HTERT RPE-1 (cell line): ENCODE measurements around the gene PLXDC1.

Experiments
- in situ Hi-C: fragments of 300-500 bp; cut with MboI; formaldehyde crosslinking; loops from 4 replicates; pipeline ENCODE4 v1.14.3; 2020; ENCODE audit warnings: low sequenced_read_pairs

PLXDC1 gene

GRCh38 chr17:39158623-39159022 lies 7.2 kb upstream of the PLXDC1 start:
- in situ Hi-C loops: no loop called here

- in situ Hi-C loops: no loop called here
These were observed 5.1 kb upstream of the PLXDC1 start for GRCh38 chr17:39156491-39156890.

GRCh38 chr17:39155654-39156053 lies 4.2 kb upstream of the PLXDC1 start:
- in situ Hi-C loops: no loop called here

GRCh38 chr17:39153599-39154051 lies 2.2 kb upstream of the PLXDC1 start:
- in situ Hi-C loops: no loop called here

GRCh38 chr17:39151943-39152818 lies 744 bp upstream of the PLXDC1 start:
- in situ Hi-C loops: no loop called here

GRCh38 chr17:39150795-39151149 lies 665 bp downstream of the PLXDC1 start:
- in situ Hi-C loops: no loop called here

GRCh38 chr17:39150104-39150634 lies 1.3 kb downstream of the PLXDC1 start:
- in situ Hi-C loops: no loop called here

- in situ Hi-C loops: no loop called here
These were observed 3.9 kb downstream of the PLXDC1 start for GRCh38 chr17:39147221-39148185.

GRCh38 chr17:39146273-39146672 lies 5.2 kb downstream of the PLXDC1 start:
- in situ Hi-C loops: no loop called here

GRCh38 chr17:39145143-39145542 lies 6.3 kb downstream of the PLXDC1 start:
- in situ Hi-C loops: no loop called here

- in situ Hi-C loops: no loop called here
These were observed 7.0 kb downstream of the PLXDC1 start for GRCh38 chr17:39144416-39144840.

GRCh38 chr17:39143552-39144093 lies 7.8 kb downstream of the PLXDC1 start:
- in situ Hi-C loops: no loop called here

GRCh38 chr17:39141915-39142664 lies 9.3 kb downstream of the PLXDC1 start:
- in situ Hi-C loops: no loop called here

GRCh38 chr17:39141294-39141693 lies 10.1 kb downstream of the PLXDC1 start:
- in situ Hi-C loops: no loop called here

GRCh38 chr17:39139561-39139960 lies 11.9 kb downstream of the PLXDC1 start:
- in situ Hi-C loops: no loop called here

GRCh38 chr17:39139161-39139511 lies 12.3 kb downstream of the PLXDC1 start:
- in situ Hi-C loops: no loop called here

GRCh38 chr17:39138431-39139160 lies 12.8 kb downstream of the PLXDC1 start:
- in situ Hi-C loops: no loop called here

- in situ Hi-C loops: no loop called here
These were observed 16.6 kb downstream of the PLXDC1 start for GRCh38 chr17:39134878-39135277.

- in situ Hi-C loops: no loop called here
These were observed 19.2 kb downstream of the PLXDC1 start for GRCh38 chr17:39132192-39132610.

- in situ Hi-C loops: no loop called here
These were observed 19.8 kb downstream of the PLXDC1 start for GRCh38 chr17:39131616-39132015.
